Mucosa of descending colon (tissue), 3 donors: ENCODE data around the gene C11orf21. TPM values are rescaled to one million over a fixed set of nuclear protein-coding genes. Genes with fewer than 3 reads are reported as not detected.

Source experiments
- ATAC-seq: fragments of 200-7000 bp; cut with Tn5 transposase; one replicate; pipeline ENCODE4 v1.9.1; 2020; ENCODE audit warnings: mild to moderate bottlenecking, moderate library complexity
- DNase-seq, 3 donors: peaks; one replicate each; pipeline ENCODE4 v3.0.0-alpha.2; 2020
- H3K36me3 ChIP-seq: fragments of 200-600 bp; one replicate; pipeline ENCODE4 v1.8.0; 2021; ENCODE audit warnings: low read depth, mild to moderate bottlenecking
- H3K4me1 ChIP-seq: fragments of 200-600 bp; one replicate; pipeline ENCODE4 v1.8.0; 2021; ENCODE audit warnings: low read depth, mild to moderate bottlenecking
- H3K4me3 ChIP-seq: fragments of 200-600 bp; one replicate; pipeline ENCODE4 v1.8.0; 2021; ENCODE audit warnings: mild to moderate bottlenecking
- H3K9me3 ChIP-seq: fragments of 200-600 bp; one replicate; pipeline ENCODE4 v1.8.0; 2021; ENCODE audit warnings: mild to moderate bottlenecking
- intact Hi-C, 2 donors: fragments of 100-400 bp; cut with DNase I in 1 of 2; cut with micrococcal nuclease in 1 of 2; formaldehyde crosslinking; loops; one replicate each; pipeline versions ENCODE4 v1.11.0 to v1.11.1; 2022; cut with DNase I, micrococcal nuclease
- total RNA-seq, 3 donors: library from RNA; stranded (reverse); fragmentation: NEBNext Ultra II Directional in 2 of 3; extraction: Animal tissue kit (Norgen Biotek cat#: 25700) in 2 of 3; gene quantifications; one replicate each; pipeline versions ENCODE4 v1.2.1 to v1.2.4, GENCODE V29; 2021 to 2023
- TF ChIP-seq, protein P1 (sequence below): fragments of 200-600 bp; IDR thresholded peaks from one replicate; pipeline ENCODE4 v1.8.0; 2022; ENCODE audit warnings: antibody characterized with exemption, mild to moderate bottlenecking
- donor health status: DM: no; HTN: no; CAD: no; lungs with moderate emphysema.
- donor health status: DM: no; HTN: no; CAD: no.
- donor health status: DM: no; HTN: yes; CAD: no.

Gene C11orf21
- total RNA-seq, 3 donors from 2014 or later: 0.35 to 2.3 (median 1.9) TPM

DNA sequence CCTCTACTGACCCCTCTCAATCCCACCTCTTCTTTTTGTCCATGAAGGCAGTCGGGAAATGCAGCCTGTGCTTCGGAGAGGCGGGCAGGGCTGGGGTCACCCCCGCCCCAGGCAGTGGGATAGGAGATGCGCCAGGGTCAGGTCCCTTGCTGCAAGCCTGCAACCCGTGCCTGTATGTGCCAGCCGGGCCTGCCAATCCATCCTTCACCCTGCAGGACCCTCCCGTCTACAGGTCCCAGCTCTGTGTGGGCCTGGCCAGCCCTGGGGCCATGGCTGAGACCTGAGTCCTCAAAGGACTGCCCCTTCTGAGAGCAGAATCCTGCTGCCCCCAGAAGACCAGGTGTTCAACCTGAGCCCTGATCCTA, 42.3 kb downstream of the C11orf21 start:
- no peak overlapping the region for H3K4me3 ChIP-seq
- ATAC-seq: no peak
- no peak for DNase-seq
- intact Hi-C loops: no loop called here
- no peaks in the 10 kb centered on the region for H3K9me3 ChIP-seq
- TF ChIP-seq, protein P1, sequence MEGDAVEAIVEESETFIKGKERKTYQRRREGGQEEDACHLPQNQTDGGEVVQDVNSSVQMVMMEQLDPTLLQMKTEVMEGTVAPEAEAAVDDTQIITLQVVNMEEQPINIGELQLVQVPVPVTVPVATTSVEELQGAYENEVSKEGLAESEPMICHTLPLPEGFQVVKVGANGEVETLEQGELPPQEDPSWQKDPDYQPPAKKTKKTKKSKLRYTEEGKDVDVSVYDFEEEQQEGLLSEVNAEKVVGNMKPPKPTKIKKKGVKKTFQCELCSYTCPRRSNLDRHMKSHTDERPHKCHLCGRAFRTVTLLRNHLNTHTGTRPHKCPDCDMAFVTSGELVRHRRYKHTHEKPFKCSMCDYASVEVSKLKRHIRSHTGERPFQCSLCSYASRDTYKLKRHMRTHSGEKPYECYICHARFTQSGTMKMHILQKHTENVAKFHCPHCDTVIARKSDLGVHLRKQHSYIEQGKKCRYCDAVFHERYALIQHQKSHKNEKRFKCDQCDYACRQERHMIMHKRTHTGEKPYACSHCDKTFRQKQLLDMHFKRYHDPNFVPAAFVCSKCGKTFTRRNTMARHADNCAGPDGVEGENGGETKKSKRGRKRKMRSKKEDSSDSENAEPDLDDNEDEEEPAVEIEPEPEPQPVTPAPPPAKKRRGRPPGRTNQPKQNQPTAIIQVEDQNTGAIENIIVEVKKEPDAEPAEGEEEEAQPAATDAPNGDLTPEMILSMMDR: no peak
- H3K4me1 ChIP-seq: no peaks in the 10 kb centered on the region
- H3K36me3 ChIP-seq: no peaks in the 10 kb centered on the region

GRCh38 chr11:2258501-2259465, 42.9 kb downstream of the C11orf21 start:
- intact Hi-C loops: no loop called here
- no peak for DNase-seq
- Histone ChIP-seq H3K36me3 (no peaks in the 10 kb centered on the region), H3K9me3 (no peaks in the 10 kb centered on the region), H3K4me3 (no peak overlapping the region), H3K4me1 (no peaks in the 10 kb centered on the region)
- ATAC-seq: no peak
- TF ChIP-seq, protein P1: no peak

- no peak overlapping the region for H3K4me3 ChIP-seq
- DNase-seq: peak in 2 of 3 donors; percentile 27 to 57
- peak; percentile 58 for ATAC-seq
Measured at GRCh38 chr11:2256951-2257700, 44.6 kb downstream of the C11orf21 start.

GRCh38 chr11:2256293-2256913, 45.3 kb downstream of the C11orf21 start:
- no peak overlapping the region for H3K4me3 ChIP-seq
- DNase-seq (no peak), ATAC-seq (peak; percentile 29)
- intact Hi-C loops: no loop called here
- TF ChIP-seq, protein P1: no peak
- no peaks in the 10 kb centered on the region for H3K4me1 ChIP-seq
- H3K9me3 ChIP-seq: no peaks in the 10 kb centered on the region
- H3K36me3 ChIP-seq: no peaks in the 10 kb centered on the region

More at GRCh38 chr11:2256951-2257700, 44.6 kb downstream of the C11orf21 start:
- TF ChIP-seq, protein P1: no peak
- no peaks in the 10 kb centered on the region for H3K4me1 ChIP-seq
- intact Hi-C loops: no loop called here
- H3K9me3 ChIP-seq: no peaks in the 10 kb centered on the region
- no peaks in the 10 kb centered on the region for H3K36me3 ChIP-seq

DNA sequence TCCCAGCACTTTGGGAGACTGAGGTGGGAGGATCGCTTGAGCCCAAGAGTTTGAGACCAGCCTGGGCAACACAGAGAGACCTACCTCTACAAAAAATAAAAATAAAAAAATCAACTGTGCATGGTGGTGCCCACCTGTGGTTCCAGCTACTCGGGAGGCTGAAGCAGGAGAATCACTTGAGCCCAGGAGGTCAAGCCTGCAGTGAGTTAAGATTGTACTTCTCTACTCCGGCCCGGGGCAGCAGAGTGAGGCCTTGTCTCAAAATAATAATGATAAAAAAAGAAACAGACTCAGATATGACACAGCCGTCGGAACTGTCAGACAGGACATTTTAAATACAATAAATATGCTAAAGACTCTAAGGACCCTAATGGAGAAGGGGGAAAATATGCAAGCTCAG, 49.7 kb downstream of the C11orf21 start:
- intact Hi-C loops: no loop called here
- no peak for ATAC-seq
- Histone ChIP-seq H3K36me3 (no peaks in the 10 kb centered on the region), H3K4me1 (no peaks in the 10 kb centered on the region), H3K9me3 (no peaks in the 10 kb centered on the region), H3K4me3 (no peak overlapping the region)
- TF ChIP-seq, protein P1: no peak
- no peak for DNase-seq
